HL-60 (cell line): Measurements from ENCODE around the gene HIPK2.

Experiments
- GABPA ChIP-seq: IDR thresholded peaks from 2 replicates; pipeline ENCODE4 v1.6.1; 2012; ENCODE audit warnings: low read depth
- POLR2AphosphoS5 ChIP-seq: IDR thresholded peaks from 2 replicates; pipeline ENCODE4 v1.6.1; 2012; ENCODE audit warnings: low read depth
- REST ChIP-seq: IDR thresholded peaks from 2 replicates; pipeline ENCODE4 v1.6.1; 2012; ENCODE audit warnings: low read depth; ENCODE audit not compliant: insufficient replicate concordance
- SPI1 ChIP-seq: IDR thresholded peaks from 2 replicates; pipeline ENCODE4 v1.6.1; 2012; ENCODE audit warnings: low read depth, mild to moderate bottlenecking, borderline replicate concordance
- TF ChIP-seq, protein P1 (sequence below): IDR thresholded peaks from one replicate; pipeline ENCODE4 v1.5.1; 2011; ENCODE audit warnings: low read length, control low read depth, inconsistent platforms; ENCODE audit not compliant: insufficient read depth

GRCh38 chr7:139811066-139811465 is 33.3 kb upstream of the HIPK2 start:
- TF ChIP-seq, protein P1, sequence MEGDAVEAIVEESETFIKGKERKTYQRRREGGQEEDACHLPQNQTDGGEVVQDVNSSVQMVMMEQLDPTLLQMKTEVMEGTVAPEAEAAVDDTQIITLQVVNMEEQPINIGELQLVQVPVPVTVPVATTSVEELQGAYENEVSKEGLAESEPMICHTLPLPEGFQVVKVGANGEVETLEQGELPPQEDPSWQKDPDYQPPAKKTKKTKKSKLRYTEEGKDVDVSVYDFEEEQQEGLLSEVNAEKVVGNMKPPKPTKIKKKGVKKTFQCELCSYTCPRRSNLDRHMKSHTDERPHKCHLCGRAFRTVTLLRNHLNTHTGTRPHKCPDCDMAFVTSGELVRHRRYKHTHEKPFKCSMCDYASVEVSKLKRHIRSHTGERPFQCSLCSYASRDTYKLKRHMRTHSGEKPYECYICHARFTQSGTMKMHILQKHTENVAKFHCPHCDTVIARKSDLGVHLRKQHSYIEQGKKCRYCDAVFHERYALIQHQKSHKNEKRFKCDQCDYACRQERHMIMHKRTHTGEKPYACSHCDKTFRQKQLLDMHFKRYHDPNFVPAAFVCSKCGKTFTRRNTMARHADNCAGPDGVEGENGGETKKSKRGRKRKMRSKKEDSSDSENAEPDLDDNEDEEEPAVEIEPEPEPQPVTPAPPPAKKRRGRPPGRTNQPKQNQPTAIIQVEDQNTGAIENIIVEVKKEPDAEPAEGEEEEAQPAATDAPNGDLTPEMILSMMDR = no peak
- no peak for TF ChIP-seq POLR2AphosphoS5
- no peak for TF ChIP-seq GABPA
- no peak for TF ChIP-seq REST
- TF ChIP-seq SPI1 = no peak
